IPS DF 6.9 (cell line): ENCODE results near the gene TGFBR1.

Experiments used
- DNase-seq: peaks from one replicate; pipeline ENCODE4 v3.0.0-alpha.2; 2013; ENCODE audit warnings: low read depth, low spot score
- H3K27ac ChIP-seq: one replicate; pipeline ENCODE4 v1.5.1; 2013; ENCODE audit warnings: low read length, control low read depth
- H3K27me3 ChIP-seq: 2 replicates; pipeline ENCODE4 v1.6.1; 2013; ENCODE audit warnings: mild to moderate bottlenecking, low read length; ENCODE audit not compliant: control insufficient read depth, insufficient read depth
- H3K36me3 ChIP-seq: 2 replicates; pipeline ENCODE4 v1.6.1; 2013; ENCODE audit warnings: low read length; ENCODE audit not compliant: control insufficient read depth, insufficient read depth
- H3K4me1 ChIP-seq: 2 replicates; pipeline ENCODE4 v1.6.1; 2013; ENCODE audit warnings: low read length; ENCODE audit not compliant: control insufficient read depth, insufficient read depth
- H3K4me3 ChIP-seq: 2 replicates; pipeline ENCODE4 v1.5.1; 2013; ENCODE audit warnings: mild to moderate bottlenecking, low read length
- H3K9me3 ChIP-seq: 2 replicates; pipeline ENCODE4 v1.6.1; 2013; ENCODE audit warnings: low read length, inconsistent platforms; ENCODE audit not compliant: control insufficient read depth, insufficient read depth
- WGBS: extraction: QIAGEN DNeasy Blood & Tissue Kit; methylation state at CpG from one replicate; pipeline ENCODE4 v1.1.7; 2013; ENCODE audit warnings: mixed read lengths, missing lambda C conversion rate; ENCODE audit not compliant: insufficient read length, insufficient coverage; 5-methylcytosine and 5-hydroxymethylcytosine counted together

TGFBR1 gene

GRCh38 chr9:99076030-99076429 lies 28.9 kb upstream of the TGFBR1 start:
- no peaks in the 10 kb centered on the region for H3K9me3 ChIP-seq
- no peak overlapping the region for H3K4me3 ChIP-seq
- no peaks in the 10 kb centered on the region for H3K27me3 ChIP-seq
- H3K27ac ChIP-seq, result no peak overlapping the region
- no peaks in the 10 kb centered on the region for H3K36me3 ChIP-seq
- H3K4me1 ChIP-seq, result no peaks in the 10 kb centered on the region
- no peak for DNase-seq
- no CpG with 5 or more reads among the region's 4 CpGs for WGBS

DNA sequence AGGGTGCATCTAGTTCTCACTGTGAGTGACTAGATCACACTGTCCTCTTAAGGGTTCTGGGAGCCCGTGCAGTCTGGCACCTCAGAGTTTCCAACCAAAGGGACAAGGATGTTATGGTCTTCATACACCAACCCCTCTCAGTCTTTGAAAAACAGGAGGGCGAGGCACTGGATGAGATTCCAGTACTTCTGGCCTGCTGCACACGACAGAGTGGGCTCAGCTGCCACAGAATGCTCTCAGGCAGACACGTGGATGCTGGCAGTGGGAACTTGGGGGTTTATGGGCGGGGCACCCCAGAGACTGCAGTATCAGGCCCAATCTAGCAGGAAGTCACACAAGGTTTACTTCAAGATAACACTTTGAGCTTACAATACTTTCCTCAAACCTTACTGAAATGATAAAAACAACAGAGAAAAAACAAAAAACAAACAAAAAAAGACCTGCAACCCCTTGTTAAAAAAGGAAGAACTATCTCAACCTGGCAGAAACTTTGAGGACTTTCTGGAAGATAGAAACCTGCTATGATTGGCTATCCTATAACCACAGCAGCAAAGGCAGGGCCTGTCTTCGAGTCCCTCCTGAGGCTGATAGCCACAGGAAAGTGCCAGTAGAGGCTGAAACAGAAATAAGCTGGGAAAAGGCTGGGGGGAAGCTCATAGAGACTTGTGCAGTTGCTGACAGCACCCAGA lies 28.3 kb upstream of the TGFBR1 start:
- Histone ChIP-seq H3K27ac (no peak overlapping the region), H3K9me3 (no peaks in the 10 kb centered on the region), H3K27me3 (no peaks in the 10 kb centered on the region), H3K36me3 (no peaks in the 10 kb centered on the region), H3K4me1 (no peaks in the 10 kb centered on the region), H3K4me3 (no peak overlapping the region)
- no CpG with 5 or more reads among the region's 6 CpGs for WGBS
- no peak for DNase-seq

DNA sequence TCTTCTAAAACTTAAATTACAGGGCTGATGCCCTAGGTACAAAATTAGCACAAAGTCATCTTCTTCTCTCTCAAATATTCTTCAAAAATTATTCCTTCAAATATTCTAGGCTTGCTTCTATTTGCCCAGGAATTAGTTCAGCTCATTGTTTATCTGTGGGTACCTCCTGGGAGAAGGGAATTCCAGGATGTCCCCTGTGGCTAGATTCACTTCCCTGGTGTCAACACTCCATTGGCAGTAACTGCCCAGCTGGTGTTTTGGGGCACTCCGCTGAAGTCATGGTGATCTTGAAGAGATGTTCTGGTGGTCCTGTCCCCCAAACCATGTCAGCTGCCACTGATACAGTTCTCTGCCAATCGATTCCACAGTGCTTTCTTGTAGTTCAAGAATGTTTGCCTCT lies 26.2 kb upstream of the TGFBR1 start:
- H3K27ac ChIP-seq, result no peak overlapping the region
- no peaks in the 10 kb centered on the region for H3K27me3 ChIP-seq
- H3K4me3 ChIP-seq, result no peak overlapping the region
- H3K9me3 ChIP-seq, result no peaks in the 10 kb centered on the region
- no peaks in the 10 kb centered on the region for H3K36me3 ChIP-seq
- no CpG with 5 or more reads among the region's 2 CpGs for WGBS
- no peaks in the 10 kb centered on the region for H3K4me1 ChIP-seq
- no peak for DNase-seq

- H3K27me3 ChIP-seq, result no peaks in the 10 kb centered on the region
- no peaks in the 10 kb centered on the region for H3K4me1 ChIP-seq
- H3K36me3 ChIP-seq, result no peaks in the 10 kb centered on the region
- H3K4me3 ChIP-seq, result no peak overlapping the region
- H3K9me3 ChIP-seq, result no peaks in the 10 kb centered on the region
- no peak overlapping the region for H3K27ac ChIP-seq
- no peak for DNase-seq
- WGBS, result no CpG with 5 or more reads among the region's 3 CpGs
These were observed 25.4 kb upstream of the TGFBR1 start for GRCh38 chr9:99079542-99079941.

- no CpG with 5 or more reads among the region's 6 CpGs for WGBS
- DNase-seq, result no peak
- no peak overlapping the region for H3K27ac ChIP-seq
- H3K4me3 ChIP-seq, result no peak overlapping the region
- H3K36me3 ChIP-seq, result no peaks in the 10 kb centered on the region
- no peaks in the 10 kb centered on the region for H3K4me1 ChIP-seq
- no peaks in the 10 kb centered on the region for H3K9me3 ChIP-seq
- H3K27me3 ChIP-seq, result no peaks in the 10 kb centered on the region
These were observed 21.9 kb upstream of the TGFBR1 start for GRCh38 chr9:99083051-99083450.

GRCh38 chr9:99085949-99086948 lies 18.7 kb upstream of the TGFBR1 start:
- H3K27ac ChIP-seq, result no peak overlapping the region
- WGBS, result no CpG with 5 or more reads among the region's 12 CpGs
- no peaks in the 10 kb centered on the region for H3K4me1 ChIP-seq
- H3K4me3 ChIP-seq, result no peak overlapping the region
- no peaks in the 10 kb centered on the region for H3K27me3 ChIP-seq
- H3K36me3 ChIP-seq, result no peaks in the 10 kb centered on the region
- no peak for DNase-seq
- H3K9me3 ChIP-seq, result no peaks in the 10 kb centered on the region; the same call in none of the 2 replicates

GRCh38 chr9:99087462-99087861 lies 17.5 kb upstream of the TGFBR1 start:
- Histone ChIP-seq H3K9me3 (no peaks in the 10 kb centered on the region; the same call in none of the 2 replicates), H3K27ac (no peak overlapping the region), H3K36me3 (no peaks in the 10 kb centered on the region), H3K27me3 (no peaks in the 10 kb centered on the region), H3K4me1 (no peaks in the 10 kb centered on the region), H3K4me3 (no peak overlapping the region)
- WGBS, result no CpG with 5 or more reads among the region's 3 CpGs
- DNase-seq, result no peak

DNA sequence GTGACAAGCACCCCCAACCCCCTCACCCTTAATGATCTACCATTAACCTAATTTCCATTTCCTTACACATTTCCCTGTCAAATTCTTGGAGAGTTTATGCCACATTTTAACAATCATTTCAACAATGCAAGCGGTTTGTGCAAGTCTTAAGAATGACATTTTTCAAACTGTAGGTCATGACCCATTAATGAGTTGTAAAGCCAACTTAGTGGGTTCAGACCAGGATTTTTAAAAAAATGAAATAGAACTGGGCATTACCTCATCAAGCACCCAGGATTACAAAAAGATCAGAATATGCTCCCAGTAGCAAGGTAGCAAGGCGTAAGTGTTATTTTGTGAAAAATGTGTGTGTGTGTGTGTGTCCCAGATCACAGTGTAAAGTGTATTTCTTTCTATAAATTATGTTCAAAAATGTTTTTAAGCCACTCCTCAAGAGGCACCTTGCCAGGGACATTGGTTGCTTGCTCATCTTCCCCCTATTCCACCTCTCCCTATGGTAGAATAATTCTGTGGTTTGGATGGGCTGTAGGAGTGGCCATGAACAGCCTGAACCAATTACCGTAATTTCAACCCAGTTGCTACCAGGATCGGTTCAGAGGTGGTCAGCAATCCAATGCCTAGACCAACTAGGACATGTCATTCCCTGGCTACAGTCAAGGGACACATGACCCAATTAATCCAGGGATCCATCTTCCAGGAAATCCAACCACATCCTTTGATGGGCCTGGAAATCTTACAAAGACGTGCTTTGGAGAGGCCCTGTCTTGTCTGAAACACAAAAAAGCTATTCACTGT lies 14.4 kb upstream of the TGFBR1 start:
- WGBS, result no CpG with 5 or more reads among the region's 5 CpGs
- Histone ChIP-seq H3K27me3 (no peaks in the 10 kb centered on the region), H3K9me3 (no peaks in the 10 kb centered on the region; the same call in none of the 2 replicates), H3K4me3 (no peak overlapping the region), H3K4me1 (no peaks in the 10 kb centered on the region), H3K27ac (no peak overlapping the region), H3K36me3 (no peaks in the 10 kb centered on the region)
- DNase-seq, result no peak

GRCh38 chr9:99092643-99093491 lies 12.0 kb upstream of the TGFBR1 start:
- H3K9me3 ChIP-seq, result no peaks in the 10 kb centered on the region; the same call in none of the 2 replicates
- H3K27me3 ChIP-seq, result no peaks in the 10 kb centered on the region
- no peak for DNase-seq
- H3K4me3 ChIP-seq, result no peak overlapping the region
- no peaks in the 10 kb centered on the region for H3K36me3 ChIP-seq
- H3K27ac ChIP-seq, result no peak overlapping the region
- peaks cover 3% of the 10 kb centered on the region; the same call in 1 of the 2 replicates for H3K4me1 ChIP-seq
- WGBS, result no CpG with 5 or more reads among the region's 6 CpGs
